ENCODE measurements around the gene DNAH10.

Gene DNAH10

GRCh38 chr12:123843912-123844748 is 82.0 kb downstream of the DNAH10 start:
- Histone ChIP-seq H3F3A (ENCODE audit: low read depth) (no peaks in the 10 kb centered on the region), H3K27me3 (ENCODE audit: insufficient read depth, low read length, poor library complexity, severe bottlenecking) (no peaks in the 10 kb centered on the region), H3K4me1 (ENCODE audit: insufficient read depth, low read length, poor library complexity, severe bottlenecking) (no peaks in the 10 kb centered on the region), H3K9me3 (ENCODE audit: insufficient read depth, low read depth, low read length) (no peaks in the 10 kb centered on the region), H2AFZ (ENCODE audit: low read length) (no peak overlapping the region), H3K9me2 (replicated peaks; ENCODE audit: low read depth, low read length) (no peaks in the 10 kb centered on the region), H3K4me3 (ENCODE audit: low read length, poor library complexity, severe bottlenecking) (no peak overlapping the region), H3K9ac (ENCODE audit: low read depth, low read length, poor library complexity, severe bottlenecking) (no peak overlapping the region), H3K79me2 (ENCODE audit: insufficient read depth, low read length) (no peaks in the 10 kb centered on the region), H3K36me3 (ENCODE audit: insufficient read depth, low read length) (no peaks in the 10 kb centered on the region), H4K20me1 (ENCODE audit: insufficient read depth, low read length, poor library complexity, severe bottlenecking) (no peaks in the 10 kb centered on the region), H3K4me2 (ENCODE audit: low read depth, low read length, poor library complexity, severe bottlenecking) (no peak overlapping the region)
- no peak for TF ChIP-seq EZH2phosphoT487 (IDR thresholded peaks at IDR 0.05; ENCODE audit: borderline replicate concordance)
- TF ChIP-seq, protein P1, sequence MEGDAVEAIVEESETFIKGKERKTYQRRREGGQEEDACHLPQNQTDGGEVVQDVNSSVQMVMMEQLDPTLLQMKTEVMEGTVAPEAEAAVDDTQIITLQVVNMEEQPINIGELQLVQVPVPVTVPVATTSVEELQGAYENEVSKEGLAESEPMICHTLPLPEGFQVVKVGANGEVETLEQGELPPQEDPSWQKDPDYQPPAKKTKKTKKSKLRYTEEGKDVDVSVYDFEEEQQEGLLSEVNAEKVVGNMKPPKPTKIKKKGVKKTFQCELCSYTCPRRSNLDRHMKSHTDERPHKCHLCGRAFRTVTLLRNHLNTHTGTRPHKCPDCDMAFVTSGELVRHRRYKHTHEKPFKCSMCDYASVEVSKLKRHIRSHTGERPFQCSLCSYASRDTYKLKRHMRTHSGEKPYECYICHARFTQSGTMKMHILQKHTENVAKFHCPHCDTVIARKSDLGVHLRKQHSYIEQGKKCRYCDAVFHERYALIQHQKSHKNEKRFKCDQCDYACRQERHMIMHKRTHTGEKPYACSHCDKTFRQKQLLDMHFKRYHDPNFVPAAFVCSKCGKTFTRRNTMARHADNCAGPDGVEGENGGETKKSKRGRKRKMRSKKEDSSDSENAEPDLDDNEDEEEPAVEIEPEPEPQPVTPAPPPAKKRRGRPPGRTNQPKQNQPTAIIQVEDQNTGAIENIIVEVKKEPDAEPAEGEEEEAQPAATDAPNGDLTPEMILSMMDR (conservative IDR thresholded peaks at IDR 0.05; ENCODE audit: low read length): no peak

GRCh38 chr12:123845881-123846280 is 83.8 kb downstream of the DNAH10 start:
- no peaks in the 10 kb centered on the region for H3K4me1 ChIP-seq (ENCODE audit: insufficient read depth, low read length, poor library complexity, severe bottlenecking)
- no peak overlapping the region for H3K4me3 ChIP-seq (ENCODE audit: low read length, poor library complexity, severe bottlenecking)
- no peaks in the 10 kb centered on the region for H3K36me3 ChIP-seq (ENCODE audit: insufficient read depth, low read length)
- H3K27me3 ChIP-seq (ENCODE audit: insufficient read depth, low read length, poor library complexity, severe bottlenecking): no peaks in the 10 kb centered on the region
- no peak overlapping the region for H3K9ac ChIP-seq (ENCODE audit: low read depth, low read length, poor library complexity, severe bottlenecking)
- no peaks in the 10 kb centered on the region for H3F3A ChIP-seq (ENCODE audit: low read depth)
- H3K79me2 ChIP-seq (ENCODE audit: insufficient read depth, low read length): no peaks in the 10 kb centered on the region
- TF ChIP-seq, protein P1 (conservative IDR thresholded peaks at IDR 0.05; ENCODE audit: low read length): no peak
- no peak for TF ChIP-seq EZH2phosphoT487 (IDR thresholded peaks at IDR 0.05; ENCODE audit: borderline replicate concordance)
- H2AFZ ChIP-seq (ENCODE audit: low read length): no peak overlapping the region
- H3K9me3 ChIP-seq (ENCODE audit: insufficient read depth, low read depth, low read length): no peaks in the 10 kb centered on the region
- no peaks in the 10 kb centered on the region for H3K9me2 ChIP-seq (replicated peaks; ENCODE audit: low read depth, low read length)
- no peak overlapping the region for H3K4me2 ChIP-seq (ENCODE audit: low read depth, low read length, poor library complexity, severe bottlenecking)
- no peaks in the 10 kb centered on the region for H4K20me1 ChIP-seq (ENCODE audit: insufficient read depth, low read length, poor library complexity, severe bottlenecking)

DNA sequence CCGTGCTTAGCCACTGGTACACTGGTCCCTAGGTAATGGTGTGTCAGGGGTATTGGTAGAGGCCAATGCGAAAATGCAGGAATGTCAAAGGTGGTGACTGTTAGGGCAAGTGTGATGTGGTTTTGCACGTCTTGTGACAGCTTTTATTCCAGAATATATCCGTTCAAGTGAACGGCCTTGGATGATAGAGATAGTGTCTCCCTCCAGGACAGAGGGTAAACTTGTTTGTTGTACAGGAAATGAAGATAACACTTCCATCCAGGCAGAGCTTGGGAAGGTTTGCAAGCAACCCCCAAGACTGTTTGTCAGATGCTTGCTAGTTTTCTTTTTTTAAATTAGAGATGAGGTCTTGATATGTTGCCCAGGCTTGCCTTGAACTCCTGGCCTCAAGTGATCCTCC is 84.2 kb downstream of the DNAH10 start:
- Histone ChIP-seq H3K79me2 (ENCODE audit: insufficient read depth, low read length) (no peaks in the 10 kb centered on the region), H3K9me3 (ENCODE audit: insufficient read depth, low read depth, low read length) (no peaks in the 10 kb centered on the region), H3K27me3 (ENCODE audit: insufficient read depth, low read length, poor library complexity, severe bottlenecking) (no peaks in the 10 kb centered on the region), H4K20me1 (ENCODE audit: insufficient read depth, low read length, poor library complexity, severe bottlenecking) (no peaks in the 10 kb centered on the region), H2AFZ (ENCODE audit: low read length) (no peak overlapping the region), H3K36me3 (ENCODE audit: insufficient read depth, low read length) (no peaks in the 10 kb centered on the region), H3K4me3 (ENCODE audit: low read length, poor library complexity, severe bottlenecking) (no peak overlapping the region), H3F3A (ENCODE audit: low read depth) (no peaks in the 10 kb centered on the region), H3K9me2 (replicated peaks; ENCODE audit: low read depth, low read length) (no peaks in the 10 kb centered on the region), H3K9ac (ENCODE audit: low read depth, low read length, poor library complexity, severe bottlenecking) (no peak overlapping the region), H3K4me2 (ENCODE audit: low read depth, low read length, poor library complexity, severe bottlenecking) (no peak overlapping the region), H3K4me1 (ENCODE audit: insufficient read depth, low read length, poor library complexity, severe bottlenecking) (no peaks in the 10 kb centered on the region)
- no peak for TF ChIP-seq EZH2phosphoT487 (IDR thresholded peaks at IDR 0.05; ENCODE audit: borderline replicate concordance)
- TF ChIP-seq, protein P1 (conservative IDR thresholded peaks at IDR 0.05; ENCODE audit: low read length): no peak

Data from Loucy (cell line).